KOPT-K1 (cell line): ENCODE data around the gene ZNF584.
A peak's percentile ranks its signal among the peaks of the same experiment; 100 is the strongest.

Source experiments
- H3K27ac ChIP-seq: fragments of 200-600 bp; sonication (generic); 2 replicates; pipeline ENCODE4 v1.5.1; 2016; ENCODE audit warnings: antibody characterized with exemption, mild to moderate bottlenecking, low read depth, low read length; ENCODE audit not compliant: poor library complexity, severe bottlenecking
- H3K36me3 ChIP-seq: fragments of 200-600 bp; sonication (generic); 2 replicates; pipeline ENCODE4 v1.5.1; 2017; ENCODE audit warnings: antibody characterized with exemption, mild to moderate bottlenecking, low read length, moderate library complexity; ENCODE audit not compliant: insufficient read depth
- H3K9me3 ChIP-seq: fragments of 200-600 bp; sonication (generic); 2 replicates; pipeline ENCODE4 v1.5.1; 2017; ENCODE audit warnings: antibody characterized with exemption, low read length, mild to moderate bottlenecking; ENCODE audit not compliant: insufficient read depth, poor library complexity, severe bottlenecking

The ZNF584 gene

GRCh38 chr19:58380662-58381459 is 27.6 kb upstream of the ZNF584 start, which contains the start of gene ZNF837:
Gene ZNF837, minus strand, starts transcription at chr19:58381030. Its CDS starts 11,698 bp downstream, at chr19:58369332.
- no peaks in the 10 kb centered on the region for H3K9me3 ChIP-seq
- peak within 1 kb of the TSS; percentile 78 for H3K27ac ChIP-seq
- H3K36me3 ChIP-seq = no peaks in the 10 kb centered on the region

GRCh38 chr19:58381460-58382212 is 26.8 kb upstream of the ZNF584 start:
- Histone ChIP-seq H3K36me3 (no peaks in the 10 kb centered on the region), H3K9me3 (no peaks in the 10 kb centered on the region), H3K27ac (peak overlapping the region; percentile 78)

- H3K36me3 ChIP-seq = peaks cover 3% of the 10 kb centered on the region
- no peak overlapping the region for H3K27ac ChIP-seq
- no peaks in the 10 kb centered on the region for H3K9me3 ChIP-seq
These were observed 25.3 kb upstream of the ZNF584 start for GRCh38 chr19:58382997-58383603.

- Histone ChIP-seq H3K9me3 (no peaks in the 10 kb centered on the region), H3K27ac (peak overlapping the region; percentile 94), H3K36me3 (peaks cover 23% of the 10 kb centered on the region)
These were observed 23.0 kb upstream of the ZNF584 start for GRCh38 chr19:58385313-58385890.

GRCh38 chr19:58385891-58386575 is 22.4 kb upstream of the ZNF584 start:
- Histone ChIP-seq H3K9me3 (no peaks in the 10 kb centered on the region), H3K27ac (peak overlapping the region; percentile 94), H3K36me3 (peaks cover 29% of the 10 kb centered on the region)

GRCh38 chr19:58386576-58387337 is 21.7 kb upstream of the ZNF584 start, which contains the start of gene RPS5:
Gene RPS5, plus strand, starts transcription at chr19:58387269. Its CDS starts 869 bp downstream, at chr19:58388138.
- Histone ChIP-seq H3K9me3 (no peaks in the 10 kb centered on the region), H3K27ac (peak within 1 kb of the TSS; percentile 94), H3K36me3 (peaks cover 37% of the 10 kb centered on the region)

GRCh38 chr19:58387338-58388174 is 20.9 kb upstream of the ZNF584 start:
- Histone ChIP-seq H3K27ac (peak overlapping the region; percentile 94), H3K36me3 (peaks cover 45% of the 10 kb centered on the region)

GRCh38 chr19:58388175-58388526 is 20.3 kb upstream of the ZNF584 start:
- Histone ChIP-seq H3K9me3 (no peaks in the 10 kb centered on the region), H3K36me3 (peaks cover 51% of the 10 kb centered on the region), H3K27ac (peak overlapping the region; percentile 94)

More at GRCh38 chr19:58387338-58388174, 20.9 kb upstream of the ZNF584 start:
- H3K9me3 ChIP-seq = no peaks in the 10 kb centered on the region

- no peaks in the 10 kb centered on the region for H3K9me3 ChIP-seq
- peaks cover 84% of the 10 kb centered on the region for H3K36me3 ChIP-seq
- no peak overlapping the region for H3K27ac ChIP-seq
These were observed 15.3 kb upstream of the ZNF584 start for GRCh38 chr19:58392945-58393724.

- Histone ChIP-seq H3K36me3 (peaks cover 78% of the 10 kb centered on the region), H3K27ac (no peak overlapping the region), H3K9me3 (no peaks in the 10 kb centered on the region)
These were observed 14.8 kb upstream of the ZNF584 start for GRCh38 chr19:58393725-58394033.

- Histone ChIP-seq H3K9me3 (no peaks in the 10 kb centered on the region), H3K36me3 (peaks cover 69% of the 10 kb centered on the region), H3K27ac (no peak overlapping the region)
These were observed 13.6 kb upstream of the ZNF584 start for GRCh38 chr19:58394821-58395219.

GRCh38 chr19:58395220-58395978 is 13.1 kb upstream of the ZNF584 start, which contains the start of gene RNF225:
Gene RNF225, plus strand, starts transcription at chr19:58395656. Its CDS starts 434 bp downstream, at chr19:58396090.
- H3K36me3 ChIP-seq = peaks cover 64% of the 10 kb centered on the region

More at GRCh38 chr19:58395220-58395978, 13.1 kb upstream of the ZNF584 start, which contains the start of gene RNF225:
- no peaks in the 10 kb centered on the region for H3K9me3 ChIP-seq
- no peak within 1 kb of the TSS for H3K27ac ChIP-seq
